NCI-H2029 treated with DMSO at 0.1 percent for 48 hours (cell line): ENCODE results near the gene ATP5F1E.
A peak's percentile ranks its signal among the peaks of the same experiment; 100 is the strongest.

Experiments
- DNase-seq: peaks from one replicate; lab custom pipeline; 2025; lab: John Stamatoyannopoulos, UW

ATP5F1E gene

DNA sequence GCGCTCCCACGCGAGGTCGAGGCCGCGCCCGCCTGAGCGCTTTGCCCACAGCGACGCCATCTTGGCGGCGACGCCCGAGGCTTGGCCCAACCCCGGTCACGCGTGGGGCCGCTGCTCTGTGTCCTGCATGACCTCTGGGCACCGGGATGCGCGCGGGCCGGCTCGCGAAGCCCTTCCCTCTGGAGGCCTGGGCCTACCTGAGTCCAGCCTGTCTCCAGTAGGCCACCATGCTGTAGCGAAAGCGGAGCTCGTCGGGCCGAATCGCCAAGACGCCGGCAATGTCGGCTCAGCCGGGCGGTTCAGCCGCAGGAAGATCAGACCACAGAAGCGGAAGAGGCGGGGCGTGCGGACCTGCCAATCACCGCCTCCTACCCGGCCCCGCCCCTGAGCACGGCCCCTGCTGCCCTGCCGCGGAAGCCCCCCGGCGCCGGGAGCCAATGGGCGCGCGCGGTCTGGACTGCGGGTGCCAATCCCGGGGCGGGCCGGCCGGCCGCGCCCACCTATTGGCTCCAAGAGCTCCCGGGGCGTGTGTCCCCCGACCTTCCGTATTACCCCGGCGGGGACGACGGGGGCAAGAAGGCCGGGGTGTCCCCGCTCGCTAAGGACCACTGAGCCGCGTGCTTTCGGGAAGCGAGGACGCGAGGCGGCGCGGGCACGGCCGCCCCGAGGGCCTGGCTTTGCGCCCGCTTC is at the start of gene ATP5F1E:
TSS of gene ATP5F1E (minus strand) at position 313 of the 690 bp plus-strand sequence. CDS start at position 229, 84 bp downstream.
- peak; percentile 84 for DNase-seq

DNA sequence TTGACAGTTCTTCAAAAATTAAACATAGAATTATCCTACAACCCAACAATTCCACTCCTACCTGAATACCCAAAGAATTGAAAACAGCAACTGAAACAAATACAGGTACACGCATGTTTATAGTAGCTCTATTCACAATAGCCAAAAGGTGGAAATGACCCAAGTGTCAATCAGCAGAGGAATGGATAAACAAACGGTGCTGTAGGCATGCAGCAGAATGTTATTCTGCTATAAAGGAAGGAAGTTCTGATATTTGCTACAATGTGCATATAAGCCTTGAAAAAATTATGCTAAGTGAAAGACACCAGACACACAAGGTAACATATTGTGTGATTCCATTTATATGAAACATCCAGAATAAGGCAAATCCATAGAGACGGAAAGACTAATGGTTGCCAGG is 48.9 kb upstream of the ATP5F1E start:
- no peak for DNase-seq

DNA sequence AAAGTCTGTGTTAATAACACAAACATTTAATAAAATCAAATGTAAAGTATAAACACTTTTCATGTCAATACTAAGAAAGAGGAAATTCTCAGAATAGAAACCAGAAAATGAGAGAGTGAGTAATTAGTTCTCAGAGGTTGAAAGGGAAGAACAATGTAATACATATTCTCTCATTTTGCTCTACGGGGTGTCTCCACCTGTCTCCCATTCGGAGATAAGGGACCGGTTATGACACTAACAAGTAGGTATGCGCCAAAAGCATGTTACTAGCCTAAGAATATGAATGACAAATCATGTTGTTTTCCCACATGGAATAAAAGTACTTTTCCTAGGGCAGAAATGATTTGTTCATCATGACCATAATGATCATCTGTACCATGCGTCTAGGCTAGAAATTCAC is 46.1 kb upstream of the ATP5F1E start:
- DNase-seq, result no peak

DNA sequence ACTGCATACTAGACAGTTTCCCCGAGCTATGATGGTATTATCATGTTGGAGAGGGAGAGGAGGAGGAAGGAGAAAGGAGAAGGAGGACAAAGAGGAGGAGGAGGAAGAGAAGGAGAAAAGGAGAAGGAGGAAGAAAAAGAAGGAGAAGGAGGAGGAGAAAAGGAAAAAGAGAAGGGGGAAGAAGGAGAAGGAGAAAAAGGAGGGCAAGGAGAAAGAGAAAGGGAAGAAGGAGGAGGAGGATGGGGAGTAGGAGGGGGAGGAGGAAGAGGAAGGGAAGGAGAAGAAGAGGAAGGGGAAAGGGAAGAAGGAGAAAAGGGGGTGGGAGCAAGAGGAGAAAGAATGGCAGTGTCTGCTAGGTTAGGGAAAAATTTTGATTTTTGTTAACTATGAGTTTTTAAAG is 45.6 kb upstream of the ATP5F1E start:
- DNase-seq, result no peak

DNA sequence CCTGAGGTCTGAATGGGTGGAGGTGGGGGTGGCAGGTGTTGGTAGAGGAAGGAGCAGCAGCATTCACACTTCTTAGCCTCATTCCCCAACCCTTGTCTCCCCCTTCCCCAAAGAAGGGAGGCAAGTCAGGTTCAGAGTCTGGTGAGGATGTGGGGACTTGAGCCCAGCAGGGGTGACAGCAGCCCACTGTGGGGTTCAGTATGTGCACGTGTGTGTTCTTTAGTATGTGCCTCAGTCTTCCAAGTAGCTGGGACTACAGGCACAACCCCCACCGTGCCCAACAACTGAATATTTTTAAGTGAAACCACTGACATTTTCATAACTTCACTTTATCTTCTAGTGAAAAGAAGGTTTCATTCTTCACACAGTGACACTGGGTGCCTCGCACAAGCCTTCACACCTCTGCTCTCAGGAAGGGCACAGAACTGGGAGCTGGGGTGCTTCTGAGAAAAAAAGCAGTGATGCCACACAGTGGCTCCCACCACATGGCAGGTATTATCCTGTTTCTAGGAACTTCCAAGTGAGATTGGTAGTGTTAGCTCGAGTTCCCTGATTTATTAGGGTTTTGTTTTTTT is 43.9 kb upstream of the ATP5F1E start:
- no peak for DNase-seq

DNA sequence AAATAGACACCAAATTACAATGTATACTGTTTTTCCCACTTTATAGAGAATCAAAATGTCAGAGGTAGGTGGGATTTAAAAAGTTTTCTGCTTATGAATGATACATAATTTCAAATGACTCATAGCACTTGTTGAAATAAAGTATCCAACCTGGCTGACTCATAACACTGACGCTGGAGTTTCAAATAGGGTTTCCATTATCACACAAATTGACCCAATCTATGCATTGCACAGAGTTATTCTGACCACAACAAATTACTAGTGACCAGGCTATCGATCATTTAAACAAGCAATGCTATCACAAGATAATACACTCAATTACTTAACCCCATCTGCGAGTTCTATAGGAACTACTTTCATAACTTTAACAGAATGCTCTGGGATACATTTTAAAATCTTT is 42.3 kb upstream of the ATP5F1E start:
- DNase-seq, result no peak

DNA sequence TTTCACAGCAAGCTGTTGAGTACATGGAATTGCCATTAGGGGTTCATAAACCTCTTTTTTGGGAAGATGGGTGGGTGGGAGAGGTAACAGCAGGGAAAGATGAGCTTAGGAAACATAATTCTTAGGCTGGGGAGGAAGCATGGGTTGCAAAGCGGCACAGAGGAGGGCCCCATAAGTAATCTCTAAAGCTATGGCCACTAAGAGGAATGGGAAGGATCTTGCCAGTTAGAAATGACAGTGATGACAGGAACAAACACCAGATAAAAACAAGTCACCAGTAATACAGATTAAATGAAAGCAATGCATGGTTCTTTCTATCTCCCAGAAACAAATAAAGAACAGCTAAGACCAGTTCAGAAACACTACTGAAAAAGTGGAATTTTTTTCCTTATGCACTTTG is 41.4 kb upstream of the ATP5F1E start:
- no peak for DNase-seq

DNA sequence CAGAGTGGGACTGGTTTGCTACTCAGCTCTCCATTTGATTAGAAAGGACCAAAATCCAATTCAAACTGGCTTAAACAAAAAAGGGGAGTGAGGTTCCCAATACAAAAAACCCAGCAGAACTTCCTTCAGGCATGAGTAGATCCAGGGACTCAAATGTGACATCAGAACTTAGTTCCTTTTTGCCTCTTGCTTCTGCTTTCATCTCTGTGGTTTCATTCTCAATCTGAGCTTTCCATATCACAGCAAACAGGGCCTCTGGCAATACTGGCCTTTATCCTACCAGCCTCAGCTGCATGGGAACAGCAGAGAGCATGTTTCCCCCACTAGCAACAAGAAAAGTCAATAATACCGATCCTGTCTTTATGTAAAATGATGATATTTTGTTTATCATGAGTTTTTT is 39.1 kb upstream of the ATP5F1E start:
- no peak for DNase-seq

DNA sequence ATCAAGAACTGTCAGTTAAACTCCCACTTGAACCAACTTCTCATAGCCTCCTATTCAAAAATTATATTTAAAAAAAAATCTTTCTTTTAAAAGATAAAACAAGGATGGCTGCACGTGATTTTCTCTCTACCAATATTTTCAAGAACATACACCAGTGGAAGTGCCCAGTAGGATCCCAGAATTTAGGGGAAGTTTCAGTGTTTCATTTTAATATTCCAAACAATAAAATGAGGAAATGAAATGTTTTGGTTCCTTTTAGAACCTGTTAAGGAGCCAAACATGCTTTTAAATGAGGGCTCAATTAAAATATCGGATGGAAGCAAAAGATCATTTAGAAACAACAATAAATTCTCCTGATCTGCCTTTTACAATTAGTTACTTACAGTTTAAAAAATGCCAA is 36.9 kb upstream of the ATP5F1E start:
- no peak for DNase-seq

DNA sequence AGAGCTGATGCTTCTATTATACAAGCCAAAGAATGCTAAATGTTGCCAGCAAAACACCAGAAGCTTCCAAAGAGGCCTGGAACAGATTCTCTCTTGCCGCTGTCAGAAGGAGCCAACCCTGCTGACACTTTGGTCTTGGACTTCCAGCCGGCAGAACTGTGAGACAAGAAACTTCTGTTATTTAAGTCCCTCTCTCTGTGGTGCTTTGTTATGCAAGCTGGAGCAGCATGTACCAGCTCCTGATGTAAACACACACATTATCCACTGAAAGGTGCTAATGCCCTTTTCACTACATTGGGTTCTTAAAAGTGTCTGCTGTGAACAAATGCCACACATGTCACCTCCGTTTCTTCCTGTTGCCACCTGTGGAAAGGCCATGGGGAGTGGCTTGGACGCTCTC is 36.4 kb upstream of the ATP5F1E start:
- no peak for DNase-seq

DNA sequence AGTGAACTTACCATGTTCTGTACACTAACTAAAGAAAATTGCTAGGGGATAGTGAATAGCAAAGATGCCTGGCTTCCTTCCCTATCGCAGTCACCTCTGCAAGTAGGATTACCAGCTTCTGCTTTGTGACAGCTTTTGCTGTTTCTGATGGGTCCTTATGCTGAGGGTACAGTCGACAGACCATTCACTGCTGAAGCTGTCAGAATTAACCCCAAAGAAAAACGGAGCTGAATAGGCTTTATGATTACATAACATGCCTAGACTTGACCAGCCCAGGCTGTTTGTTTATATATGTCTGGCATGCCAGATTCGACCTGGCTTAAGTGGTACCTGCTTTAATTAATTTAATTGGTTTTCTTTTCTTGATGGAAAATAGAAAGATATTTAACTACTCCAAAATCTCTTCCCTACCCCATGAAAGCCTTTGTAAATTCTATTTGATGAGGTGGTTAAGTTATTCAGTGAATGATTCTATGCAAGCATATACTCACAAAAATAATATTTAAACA is 32.1 kb upstream of the ATP5F1E start:
- no peak for DNase-seq

DNA sequence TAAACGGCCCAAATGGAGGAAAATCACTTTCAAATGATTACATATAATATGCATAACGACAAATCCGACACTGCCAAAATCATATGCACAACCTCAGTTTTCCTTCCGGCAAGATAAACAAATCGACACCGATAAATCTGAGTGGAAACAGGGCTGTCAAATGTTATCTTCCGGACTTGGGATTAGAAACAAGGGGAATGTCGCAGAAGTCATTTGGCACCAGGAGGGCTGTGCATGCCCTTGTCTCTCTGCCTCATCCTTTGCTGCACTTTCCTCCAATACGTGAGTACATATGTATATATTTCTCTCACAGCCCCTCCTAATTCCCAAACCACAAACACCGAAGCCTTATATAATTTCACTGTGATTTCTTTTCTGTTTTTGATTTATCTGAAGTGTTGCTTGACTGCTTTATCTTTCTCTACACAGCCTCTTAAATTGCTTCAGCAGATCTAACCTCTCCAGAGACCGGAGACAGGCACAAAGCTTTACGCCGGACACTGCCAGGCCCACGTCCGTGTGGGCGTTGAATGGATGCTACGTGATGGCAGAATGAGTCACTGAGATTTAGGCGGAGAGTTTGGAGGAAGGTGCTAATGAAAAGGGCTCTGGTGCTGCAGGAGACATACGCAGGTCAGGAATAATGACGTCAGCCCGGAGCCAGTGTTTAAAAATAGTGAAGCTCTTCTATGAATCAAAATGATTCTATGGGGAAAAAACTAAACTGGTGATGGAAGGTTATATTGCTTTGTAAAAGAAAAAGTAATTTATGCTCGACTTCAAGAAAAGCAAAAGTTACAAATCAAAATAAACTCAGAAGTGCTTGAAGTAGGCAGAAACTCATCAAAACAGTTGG is 31.5 kb upstream of the ATP5F1E start:
- DNase-seq, result no peak

DNA sequence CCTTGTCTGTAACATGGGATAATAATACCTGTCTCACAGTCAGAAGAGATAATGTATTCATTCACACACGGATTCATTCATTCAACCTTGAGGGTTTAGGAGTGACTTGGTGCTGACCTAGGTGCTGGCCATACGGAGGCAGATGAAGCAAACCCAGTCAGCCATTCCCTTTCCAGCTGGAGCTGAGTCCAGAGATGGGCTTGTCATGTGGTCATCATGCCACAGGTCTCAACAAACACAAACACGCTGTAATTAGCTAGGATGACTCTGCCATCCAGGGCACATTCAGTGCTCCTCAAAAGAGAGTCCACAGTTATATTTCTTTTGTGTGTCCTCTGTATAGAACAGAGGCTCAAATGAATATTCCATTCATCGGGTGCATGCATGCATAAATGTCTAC is 29.9 kb upstream of the ATP5F1E start:
- no peak for DNase-seq

DNA sequence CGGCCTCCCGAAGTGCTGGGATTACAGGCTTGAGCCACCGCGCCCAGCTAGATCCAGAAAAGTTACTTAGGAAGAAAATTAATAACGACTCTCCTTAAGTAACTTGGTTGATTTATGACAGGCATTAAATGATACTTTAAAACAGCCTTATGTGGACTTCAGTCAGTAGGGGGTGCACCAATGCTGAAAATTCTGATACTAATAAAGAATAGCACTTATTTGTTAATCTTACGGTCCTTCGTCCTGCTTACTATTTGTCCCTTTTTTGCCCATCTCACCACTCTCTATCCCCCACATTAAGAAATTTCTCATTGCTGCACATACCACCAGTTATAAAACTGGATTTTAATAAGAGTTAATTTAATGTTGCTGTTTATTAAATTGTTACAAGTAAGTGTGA is 23.2 kb upstream of the ATP5F1E start:
- DNase-seq, result no peak

DNA sequence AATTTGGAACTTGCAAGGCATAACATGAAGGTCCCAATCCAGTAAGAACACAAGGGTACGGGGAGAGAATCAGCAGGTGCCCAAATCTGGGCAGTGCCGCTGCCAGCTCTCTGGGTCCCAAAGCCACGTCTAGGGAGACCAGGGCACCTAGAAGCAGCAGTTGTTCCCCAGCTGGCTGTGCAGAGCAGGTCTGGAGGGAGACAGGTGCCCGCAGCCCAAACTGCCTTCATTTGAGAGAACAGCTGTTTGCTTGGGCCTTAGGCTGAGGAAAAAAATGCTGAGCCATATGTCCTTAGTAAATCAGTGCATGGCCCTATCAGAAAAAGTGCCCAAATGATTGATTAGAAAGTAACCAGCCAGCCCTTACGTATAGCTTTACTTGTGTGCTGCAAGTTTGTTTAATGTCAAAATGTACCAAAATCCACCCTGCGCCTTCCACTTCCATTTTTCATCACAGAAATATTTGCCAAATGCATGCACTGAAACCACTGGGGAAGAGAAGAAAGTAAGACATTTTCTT is 19.6 kb upstream of the ATP5F1E start:
- no peak for DNase-seq

DNA sequence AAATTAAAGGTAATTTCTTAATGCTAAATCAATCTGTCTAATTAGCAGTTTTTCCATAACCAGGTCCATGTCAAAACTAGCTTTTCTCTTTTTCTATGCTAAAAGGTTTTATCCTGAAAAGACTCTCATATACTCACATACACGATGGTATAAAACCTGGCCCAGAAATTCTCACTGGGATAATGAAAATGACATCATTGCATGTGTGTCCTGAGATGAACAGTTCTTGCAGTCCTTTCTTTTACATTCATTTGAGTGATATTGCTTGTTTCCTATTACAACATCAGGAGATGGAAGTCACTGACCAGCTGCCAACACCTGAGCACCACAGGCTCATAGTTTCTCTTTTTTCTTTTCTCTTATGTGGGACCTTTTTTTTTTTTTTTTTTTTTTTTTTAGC is 18.3 kb upstream of the ATP5F1E start:
- no peak for DNase-seq

DNA sequence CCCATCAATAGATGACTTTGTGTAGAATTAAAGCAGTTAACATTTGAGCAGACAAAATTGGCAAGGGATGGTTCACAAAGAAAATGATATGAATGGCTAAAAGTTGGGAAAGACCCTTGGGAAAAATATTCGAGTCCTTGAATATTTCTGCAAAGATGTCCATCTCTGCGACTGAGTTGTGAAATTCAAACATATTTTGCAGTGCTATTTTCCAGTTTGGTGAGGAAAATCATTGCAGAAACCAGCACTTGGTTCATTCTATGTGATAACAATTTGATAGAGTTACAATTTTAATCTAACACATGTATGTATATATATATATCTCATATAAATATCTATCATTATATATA is 16.5 kb upstream of the ATP5F1E start:
- no peak for DNase-seq

DNA sequence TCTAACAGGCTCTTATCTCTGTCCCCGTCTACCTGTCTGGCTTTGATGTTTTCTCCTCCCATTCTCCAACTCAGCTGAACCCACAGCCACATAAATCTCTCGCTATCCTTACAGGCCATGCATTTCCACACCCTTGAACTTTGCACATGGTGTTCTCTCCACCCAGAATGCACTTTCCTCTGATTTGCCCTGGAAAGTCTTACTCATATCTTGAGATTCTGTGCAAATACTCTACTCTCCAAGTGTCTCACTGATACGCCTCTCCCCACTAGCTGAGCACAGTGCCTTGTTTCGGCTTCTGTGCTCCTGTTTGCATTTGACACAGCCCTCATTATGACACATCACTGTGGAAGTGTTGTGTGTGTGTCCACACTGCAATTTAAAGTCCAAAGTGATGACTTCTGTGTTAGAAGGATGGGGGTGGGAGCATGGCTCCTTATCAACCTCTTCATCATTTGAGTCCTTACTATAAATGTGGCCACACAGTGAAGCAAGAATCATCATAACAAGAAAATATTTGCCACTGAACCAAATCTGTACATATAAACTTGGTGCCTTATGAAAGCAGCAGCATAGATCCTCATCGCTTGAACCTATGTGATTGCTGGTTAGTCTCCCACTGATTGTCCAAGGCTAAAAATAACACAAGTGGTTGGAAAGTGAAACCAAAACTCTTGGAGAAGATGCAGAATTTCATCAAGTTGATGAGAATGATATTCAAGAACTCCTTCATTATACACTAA is 16.0 kb upstream of the ATP5F1E start:
- DNase-seq, result no peak

DNA sequence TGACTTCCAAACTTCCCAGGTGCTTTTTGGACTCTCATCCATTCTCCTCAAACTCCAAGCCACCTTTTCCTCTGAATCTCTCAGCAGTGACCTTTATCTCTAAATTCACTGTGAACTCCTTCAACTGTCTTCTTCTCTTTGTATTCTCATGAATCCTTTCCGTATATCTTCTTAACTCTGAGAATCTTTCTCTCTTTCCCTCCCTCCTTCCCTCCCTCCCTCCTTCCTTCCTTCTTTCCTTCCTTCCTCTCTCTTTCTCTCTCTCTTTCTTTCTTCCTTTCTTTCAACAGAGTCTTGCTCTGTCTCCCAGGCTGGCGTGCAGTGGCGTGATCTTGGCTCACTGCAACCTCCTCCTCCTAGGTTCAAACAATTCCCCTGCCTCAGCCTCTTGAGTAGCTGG is 14.7 kb upstream of the ATP5F1E start:
- DNase-seq, result no peak

DNA sequence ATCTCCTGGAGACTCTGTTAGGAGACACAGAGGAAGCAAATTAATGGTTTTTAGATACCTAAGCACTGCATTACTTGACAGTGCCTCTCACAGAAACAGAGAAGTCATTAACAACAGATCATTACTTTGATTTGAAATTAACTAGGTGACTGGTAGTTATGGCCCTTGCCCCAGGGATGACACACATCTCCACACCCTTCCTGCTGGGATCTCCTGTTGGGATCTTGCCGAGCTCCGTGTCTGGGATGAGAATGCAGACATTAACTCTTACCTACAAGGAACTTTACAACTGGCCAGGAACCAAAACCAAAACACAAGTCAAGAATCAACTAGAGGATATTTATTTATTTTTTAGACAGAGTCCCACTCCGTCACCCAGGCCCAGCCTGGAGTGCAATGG is 12.7 kb upstream of the ATP5F1E start:
- DNase-seq, result no peak

DNA sequence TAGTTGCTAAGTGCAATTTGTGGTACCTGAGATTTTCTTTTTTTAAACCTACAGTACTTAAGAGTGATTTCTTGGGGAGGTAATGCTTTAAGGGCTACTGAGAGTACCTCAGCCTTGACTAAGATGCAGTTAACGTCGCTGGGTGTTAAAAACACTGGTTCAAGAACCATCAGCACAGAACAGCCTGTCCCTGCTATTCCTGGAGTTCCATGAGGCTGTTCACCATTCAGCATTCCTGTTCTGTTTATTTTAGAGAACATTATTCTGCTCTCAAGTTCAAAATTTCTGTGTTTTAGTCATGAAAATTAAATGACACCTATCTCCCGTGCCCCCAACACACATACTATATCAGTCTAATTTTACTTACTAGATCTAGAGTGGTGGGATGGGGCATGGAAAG is 12.2 kb upstream of the ATP5F1E start:
- no peak for DNase-seq

DNA sequence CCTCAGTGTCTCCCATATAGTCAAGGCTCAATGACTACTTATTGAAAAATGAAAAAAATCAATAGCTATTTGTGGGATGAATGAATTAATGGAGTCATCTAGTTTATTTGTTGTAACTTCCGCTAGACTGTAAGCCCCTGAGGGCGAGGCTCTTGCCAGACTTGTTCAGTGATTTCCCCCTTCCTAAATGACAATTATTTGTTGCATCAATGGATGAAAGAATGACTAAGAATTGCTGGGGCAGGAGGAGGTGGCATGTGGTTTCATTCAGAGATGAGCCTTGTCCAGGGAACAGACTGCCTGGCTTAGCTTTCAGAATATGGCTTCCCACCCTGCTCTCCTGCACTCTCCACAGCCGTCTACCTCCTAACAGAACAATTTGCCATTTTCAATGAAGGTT is 11.6 kb upstream of the ATP5F1E start:
- DNase-seq, result no peak
